GM21737 (cell line): ENCODE measurements around the gene COL21A1.
"Not testable (repeated sequence)": the region's sequence is repeated elsewhere in the genome, so short reads cannot be mapped to it uniquely, and the experiment has no call there.

Experiments
- ATAC-seq: cut with Tn5 transposase; IDR thresholded peaks from one replicate; pipeline ENCODE4 v1.9.1; 2021; ENCODE audit warnings: mild to moderate bottlenecking, moderate library complexity; ENCODE audit not compliant: unreplicated experiment

The COL21A1 gene

GRCh38 chr6:56021943-56022342 is 225.4 kb downstream of the COL21A1 start:
- ATAC-seq = no peak

- no peak for ATAC-seq
Observed at GRCh38 chr6:56019973-56020372, 227.4 kb downstream of the COL21A1 start.

GRCh38 chr6:56017198-56017597 is 230.2 kb downstream of the COL21A1 start:
- no peak for ATAC-seq

- not testable (repeated sequence) for ATAC-seq
Observed at GRCh38 chr6:56014039-56014438, 233.3 kb downstream of the COL21A1 start.

- no peak for ATAC-seq
Observed at GRCh38 chr6:56009636-56010035, 237.7 kb downstream of the COL21A1 start.
